ENCODE measurements around the gene PAX3. TPM values are rescaled to one million over a fixed set of nuclear protein-coding genes. Genes with fewer than 3 reads are reported as not detected.

Gene PAX3
- total and polyA plus RNA-seq, 2 of the 13 experiments (the other 11 are each of a cell fraction or from before 2014, with no cell fraction given), result 0.07 TPM; not detected in 1

DNA sequence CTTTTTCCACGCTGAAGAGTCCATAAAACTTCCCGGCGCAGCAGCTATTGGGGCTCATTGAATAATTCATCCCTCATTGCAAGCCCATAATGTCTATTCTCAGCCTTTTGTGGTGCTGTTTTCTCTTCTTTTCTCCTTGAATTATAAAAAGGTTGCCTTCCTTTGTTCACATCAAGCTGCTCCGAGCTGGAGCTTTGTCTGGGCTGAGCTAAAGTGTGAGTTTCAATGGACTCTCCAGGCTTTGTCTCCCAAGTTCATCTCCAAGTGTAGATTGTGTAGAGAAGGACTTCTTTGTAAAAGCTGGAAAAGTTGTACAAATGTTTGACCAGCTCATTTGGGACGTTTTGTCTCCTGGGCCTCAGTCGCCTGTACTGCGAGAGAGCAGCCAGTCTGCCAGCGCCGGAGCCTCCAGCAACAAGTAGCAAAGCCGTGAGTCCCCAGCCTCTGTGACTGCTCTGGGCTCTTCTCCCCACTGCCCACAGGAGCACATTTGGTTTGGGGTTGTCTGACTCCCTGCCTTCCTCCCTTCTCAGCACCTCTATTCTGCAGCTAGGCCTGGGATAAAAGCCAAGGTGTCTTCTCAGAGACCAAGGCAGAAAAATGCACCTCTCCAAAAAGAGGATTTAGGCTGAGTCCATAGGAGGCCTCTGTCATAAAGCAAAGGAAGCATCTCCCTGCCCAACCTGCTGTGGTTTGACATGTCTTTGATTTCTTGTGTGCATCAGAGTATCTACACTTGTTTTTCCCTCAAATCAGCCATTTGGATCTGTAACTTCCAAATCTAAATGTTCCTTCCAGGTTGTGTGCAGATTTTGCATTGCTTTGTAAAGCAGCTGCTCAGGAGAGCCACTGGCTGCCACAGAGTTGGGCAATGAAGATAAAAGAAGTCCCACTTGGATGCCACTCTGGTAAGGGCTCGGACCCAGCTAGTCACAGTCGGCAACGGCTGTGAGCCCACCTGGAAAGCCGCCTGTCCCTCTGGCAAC is 6.4 kb downstream of the PAX3 start (continued):
- TF ChIP-seq, protein P1, sequence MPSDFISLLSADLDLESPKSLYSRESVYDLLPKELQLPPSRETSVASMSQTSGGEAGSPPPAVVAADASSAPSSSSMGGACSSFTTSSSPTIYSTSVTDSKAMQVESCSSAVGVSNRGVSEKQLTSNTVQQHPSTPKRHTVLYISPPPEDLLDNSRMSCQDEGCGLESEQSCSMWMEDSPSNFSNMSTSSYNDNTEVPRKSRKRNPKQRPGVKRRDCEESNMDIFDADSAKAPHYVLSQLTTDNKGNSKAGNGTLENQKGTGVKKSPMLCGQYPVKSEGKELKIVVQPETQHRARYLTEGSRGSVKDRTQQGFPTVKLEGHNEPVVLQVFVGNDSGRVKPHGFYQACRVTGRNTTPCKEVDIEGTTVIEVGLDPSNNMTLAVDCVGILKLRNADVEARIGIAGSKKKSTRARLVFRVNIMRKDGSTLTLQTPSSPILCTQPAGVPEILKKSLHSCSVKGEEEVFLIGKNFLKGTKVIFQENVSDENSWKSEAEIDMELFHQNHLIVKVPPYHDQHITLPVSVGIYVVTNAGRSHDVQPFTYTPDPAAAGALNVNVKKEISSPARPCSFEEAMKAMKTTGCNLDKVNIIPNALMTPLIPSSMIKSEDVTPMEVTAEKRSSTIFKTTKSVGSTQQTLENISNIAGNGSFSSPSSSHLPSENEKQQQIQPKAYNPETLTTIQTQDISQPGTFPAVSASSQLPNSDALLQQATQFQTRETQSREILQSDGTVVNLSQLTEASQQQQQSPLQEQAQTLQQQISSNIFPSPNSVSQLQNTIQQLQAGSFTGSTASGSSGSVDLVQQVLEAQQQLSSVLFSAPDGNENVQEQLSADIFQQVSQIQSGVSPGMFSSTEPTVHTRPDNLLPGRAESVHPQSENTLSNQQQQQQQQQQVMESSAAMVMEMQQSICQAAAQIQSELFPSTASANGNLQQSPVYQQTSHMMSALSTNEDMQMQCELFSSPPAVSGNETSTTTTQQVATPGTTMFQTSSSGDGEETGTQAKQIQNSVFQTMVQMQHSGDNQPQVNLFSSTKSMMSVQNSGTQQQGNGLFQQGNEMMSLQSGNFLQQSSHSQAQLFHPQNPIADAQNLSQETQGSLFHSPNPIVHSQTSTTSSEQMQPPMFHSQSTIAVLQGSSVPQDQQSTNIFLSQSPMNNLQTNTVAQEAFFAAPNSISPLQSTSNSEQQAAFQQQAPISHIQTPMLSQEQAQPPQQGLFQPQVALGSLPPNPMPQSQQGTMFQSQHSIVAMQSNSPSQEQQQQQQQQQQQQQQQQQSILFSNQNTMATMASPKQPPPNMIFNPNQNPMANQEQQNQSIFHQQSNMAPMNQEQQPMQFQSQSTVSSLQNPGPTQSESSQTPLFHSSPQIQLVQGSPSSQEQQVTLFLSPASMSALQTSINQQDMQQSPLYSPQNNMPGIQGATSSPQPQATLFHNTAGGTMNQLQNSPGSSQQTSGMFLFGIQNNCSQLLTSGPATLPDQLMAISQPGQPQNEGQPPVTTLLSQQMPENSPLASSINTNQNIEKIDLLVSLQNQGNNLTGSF (CRISPR knock-in tag; IDR thresholded peaks at IDR 0.05), result no peak

DNA sequence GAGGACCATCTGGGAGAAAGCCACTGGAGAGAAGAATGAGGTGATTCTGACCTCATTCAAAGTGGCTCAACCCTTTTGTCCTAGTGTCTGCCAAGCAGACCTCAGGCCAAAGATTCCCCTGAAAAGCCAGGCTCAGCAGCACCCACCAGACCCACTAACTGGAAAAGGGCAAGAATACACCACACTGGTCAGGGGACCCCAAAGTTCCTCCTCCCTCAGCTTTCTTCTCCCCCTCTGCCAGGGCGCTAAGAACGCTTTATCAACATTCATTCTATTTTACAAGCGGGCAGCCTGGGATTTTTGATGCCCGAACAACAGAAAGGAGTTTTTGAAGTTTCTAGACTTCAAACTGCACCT is 7.3 kb downstream of the PAX3 start:
- Histone ChIP-seq H2AFZ (ENCODE audit: low read length) (no peak overlapping the region), H3K4me3 (replicated peaks in 1 of 3; ENCODE audit: insufficient read depth in 1 of 3, low read depth in 2 of 3, low read length in 3 of 3) (no peak overlapping the region), H3K9ac (ENCODE audit: insufficient read depth, low read depth, low read length) (no peak overlapping the region), H3K27ac (ENCODE audit: extremely low read length, insufficient read depth, low read length) (no peak overlapping the region), H3K4me1 (ENCODE audit: insufficient read depth, low read length) (no peaks in the 10 kb centered on the region), H3K4me2 (ENCODE audit: low read depth, low read length) (no peak overlapping the region), H3K27me3 (ENCODE audit: control insufficient read depth in 1 of 2, insufficient read depth in 2 of 2, low read length in 2 of 2) (peaks cover 18 to 80% of the 10 kb centered on the region in 2 experiments; a peak in 4 of 5 replicates), H3K79me2 (ENCODE audit: insufficient read depth, low read length) (no peaks in the 10 kb centered on the region), H3K9me3 (ENCODE audit: low read length) (no peaks in the 10 kb centered on the region), H4K20me1 (ENCODE audit: insufficient read depth, low read length) (no peaks in the 10 kb centered on the region; the same call in 1 of the 2 replicates), H3K36me3 (replicated peaks in 1 of 2; ENCODE audit: control insufficient read depth in 1 of 2, insufficient read depth in 2 of 2, low read length in 2 of 2) (no peaks in the 10 kb centered on the region)
- TF ChIP-seq EZH2 (conservative IDR thresholded peaks at IDR 0.05; ENCODE audit: low read depth, low read length) (0 out of 2 replicates have a peak, but pooled peaks have one; percentile 65), HCFC1 (IDR thresholded peaks at IDR 0.05; ENCODE audit: low read depth, low read length) (no peak)
- FAIRE-seq, result no peak
- intact Hi-C loops (cut with micrococcal nuclease; ENCODE audit: unreplicated experiment), result no loop called here
- ChIA-PET CTCF (ENCODE audit: low intra/inter-chr PET ratio, low total read pairs) (no interaction called here), POLR2A (no interaction called here)
- DNase-seq (ENCODE audit: low spot score), result no peak
- no TSS peak for BruUV-seq (replicated peaks)
- 10% methylated on average over 4 of the region's 4 CpGs for WGBS (ENCODE audit: low lambda C conversion rate)
- peak; percentile 17 for ATAC-seq
- in situ Hi-C loops (cut with HindIII; ENCODE audit: extremely low pct_ligation_motif_present, low pct_unique_long_range_greater_than_20kb), result no loop called here
